DMS114 treated with DMSO at 0.1 percent for 48 hours (cell line): ENCODE measurements around the gene KIF25.

Experiments used
- DNase-seq: peaks from one replicate; lab custom pipeline; 2025; ENCODE audit not compliant: unreplicated experiment; lab: John Stamatoyannopoulos, UW

The KIF25 gene

DNA sequence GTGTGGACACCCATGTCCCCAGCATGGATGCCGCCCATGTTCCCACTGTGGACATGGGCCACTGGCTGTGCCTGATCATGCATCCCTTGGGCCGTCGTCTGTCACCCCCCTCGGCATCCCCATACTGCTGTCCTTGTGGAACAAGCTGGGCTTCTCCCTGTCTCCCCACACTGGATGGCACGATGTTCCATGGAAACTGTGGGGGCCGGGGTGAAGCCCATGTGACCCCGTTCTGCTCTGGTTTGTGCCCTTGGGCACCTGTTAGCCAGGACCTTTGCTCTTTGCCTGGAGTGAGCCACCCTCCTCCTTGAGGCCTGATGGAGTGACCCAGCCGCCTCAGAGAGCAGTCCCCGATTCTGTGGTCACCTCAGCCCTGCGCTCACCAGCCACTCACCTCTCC, 89.1 kb downstream of the KIF25 start:
- DNase-seq: no peak

GRCh38 chr6:168087436-168088160, 90.1 kb downstream of the KIF25 start:
- DNase-seq: no peak

DNA sequence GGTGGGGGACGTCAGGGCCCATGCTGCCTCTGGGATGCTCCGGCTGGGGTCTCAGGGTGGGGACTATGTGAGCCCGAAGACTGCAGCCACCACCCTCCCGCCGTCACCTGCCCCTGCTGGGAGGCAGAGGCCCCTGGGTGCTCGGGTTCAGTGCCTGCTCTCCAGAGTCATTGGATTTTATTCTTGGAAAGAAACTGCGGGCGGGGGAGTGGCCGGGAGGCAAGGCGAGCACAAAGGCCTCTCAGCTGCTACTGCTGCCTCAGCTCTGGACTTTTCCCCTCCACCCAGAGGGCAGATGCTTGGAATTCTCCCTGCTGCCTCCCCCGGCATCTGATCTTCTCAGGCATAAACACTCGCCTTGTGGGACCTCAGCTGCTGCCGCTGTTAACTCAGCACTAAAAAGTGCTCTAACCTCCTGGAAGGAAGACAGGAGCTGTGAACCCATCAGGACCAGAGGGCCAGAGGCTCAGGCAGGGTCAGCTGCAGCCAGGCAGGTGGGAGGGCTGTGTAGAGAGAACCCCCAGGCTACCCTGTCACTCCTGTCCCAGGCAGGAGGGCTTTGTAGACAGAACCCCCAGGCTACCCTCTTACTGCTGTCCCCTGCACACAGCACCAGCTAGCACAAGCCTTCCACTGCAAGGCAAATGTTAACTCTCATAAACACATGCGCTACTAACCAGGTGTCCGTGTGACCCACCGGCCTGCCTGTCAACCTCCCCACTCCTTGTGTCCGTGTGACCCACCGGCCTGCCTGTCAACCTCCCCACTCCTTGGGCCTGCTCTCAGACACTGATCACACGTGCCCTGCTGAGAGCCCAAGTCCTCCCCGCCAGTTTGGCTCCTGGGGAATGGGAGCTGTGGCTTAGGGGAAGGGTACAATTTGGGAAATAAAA, 90.9 kb downstream of the KIF25 start:
- DNase-seq: no peak

DNA sequence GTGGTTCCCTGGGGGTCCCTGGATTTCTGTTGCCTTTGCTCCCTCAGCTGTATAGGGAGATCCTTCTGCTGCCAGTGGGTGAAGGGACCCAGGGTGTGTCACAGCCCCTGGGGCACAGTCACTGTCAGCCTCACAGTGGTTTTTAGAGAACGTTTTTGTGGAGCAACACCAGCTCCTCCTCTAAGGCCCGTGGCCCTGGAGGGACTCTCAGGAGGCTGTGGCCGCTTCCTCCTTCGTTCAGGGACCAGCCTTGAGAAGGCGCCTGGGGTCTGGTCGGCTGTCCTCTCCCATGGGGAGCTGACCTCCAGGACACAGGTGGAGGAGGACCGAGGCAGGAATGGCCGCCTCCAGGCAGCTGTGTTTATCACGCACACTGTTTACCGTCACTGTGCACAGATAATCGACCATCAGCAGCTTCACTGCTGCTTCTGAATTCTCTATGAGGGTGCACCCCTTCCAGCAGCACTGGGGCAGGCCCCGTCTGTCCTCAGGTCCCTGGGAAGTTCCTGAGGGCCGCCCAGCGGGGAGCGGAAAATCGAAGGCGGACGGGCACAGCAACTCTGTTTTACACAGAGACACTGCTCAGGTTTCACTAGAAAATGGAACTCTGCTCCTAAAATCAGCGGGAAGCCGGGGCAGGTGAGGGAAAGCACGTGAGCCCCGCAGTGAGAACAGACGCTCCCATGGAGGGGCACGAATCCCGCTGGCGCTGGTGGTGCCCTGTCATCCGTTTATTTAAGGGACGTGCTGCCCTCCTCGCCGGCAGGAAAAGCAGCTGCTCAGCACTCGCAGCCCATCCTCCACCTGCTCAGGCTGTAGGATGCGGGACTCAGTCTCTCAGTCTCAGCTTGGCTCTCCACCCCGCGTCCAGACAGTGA, 92.0 kb downstream of the KIF25 start:
- no peak for DNase-seq

DNA sequence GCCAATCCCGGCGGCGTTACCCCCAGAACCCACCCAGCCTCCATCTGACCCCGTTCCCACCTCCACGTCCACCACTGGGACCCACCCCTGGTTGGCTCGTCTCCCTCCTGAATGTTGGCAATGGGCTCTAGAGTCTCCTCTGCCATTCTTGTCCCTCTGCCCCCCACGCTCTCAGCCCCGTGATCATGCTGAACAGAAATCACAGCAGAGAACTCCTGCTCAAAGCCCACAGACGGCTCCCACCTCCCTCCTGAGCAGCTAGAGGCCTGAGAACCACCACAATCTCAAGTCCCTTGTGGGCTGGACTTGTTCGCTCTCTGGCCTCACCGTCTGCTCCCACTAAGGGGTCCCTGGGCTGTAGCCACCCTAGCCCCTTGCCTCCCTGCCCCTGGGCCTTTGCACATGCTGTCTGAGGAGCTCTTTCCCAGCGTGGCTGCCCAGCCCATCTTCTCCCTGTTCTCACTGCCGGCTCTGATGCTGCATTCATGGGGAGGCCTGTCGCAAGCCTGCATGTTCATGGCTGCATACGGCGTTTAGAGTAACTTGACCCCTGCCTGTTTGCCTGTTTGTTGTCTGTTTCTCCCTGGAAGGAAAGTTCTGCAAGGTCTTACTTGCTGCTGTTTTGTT, 92.7 kb downstream of the KIF25 start:
- DNase-seq: no peak

DNA sequence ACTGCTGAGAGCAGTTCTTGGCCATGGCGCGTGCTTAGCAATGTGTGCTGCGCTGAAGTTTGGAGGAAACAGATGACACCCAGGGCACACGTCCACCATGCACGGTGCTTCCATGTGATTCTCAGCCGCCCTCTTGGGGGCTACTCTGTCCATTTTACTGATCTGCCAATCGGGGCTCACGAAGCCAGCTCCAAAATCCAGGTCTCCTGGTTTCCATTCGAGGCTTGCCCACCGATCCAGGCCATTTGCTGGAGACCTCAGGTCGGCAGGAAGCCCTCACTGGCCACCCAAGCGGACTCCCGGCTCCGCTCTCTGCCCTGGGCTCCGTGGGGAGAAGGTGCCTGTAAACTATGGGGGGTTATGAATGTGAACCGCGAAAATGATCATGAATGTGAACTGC, 93.2 kb downstream of the KIF25 start:
- no peak for DNase-seq

GRCh38 chr6:168091381-168092264, 94.2 kb downstream of the KIF25 start:
- DNase-seq: no peak

GRCh38 chr6:168092541-168092940, 95.1 kb downstream of the KIF25 start:
- no peak for DNase-seq

- no peak for DNase-seq
Measured at GRCh38 chr6:168093071-168093505, 95.6 kb downstream of the KIF25 start.

- no peak for DNase-seq
Measured at GRCh38 chr6:168093634-168094033, 96.2 kb downstream of the KIF25 start.
